OCI-LY7 (cell line): ENCODE data around the gene PTCH1.

Experiments used
- EZH2phosphoT487 ChIP-seq: fragments of 200-600 bp; sonication (generic); IDR thresholded peaks from 2 replicates; pipeline ENCODE4 v1.6.1; 2018; ENCODE audit warnings: low read depth, borderline replicate concordance, mild to moderate bottlenecking, mixed run types, antibody characterized with exemption, low read length, moderate library complexity, mixed read lengths
- TF ChIP-seq, protein P1 (sequence below): fragments of 200-600 bp; sonication (generic); conservative IDR thresholded peaks from 2 replicates; pipeline ENCODE4 v1.5.1; 2014; ENCODE audit warnings: mild to moderate bottlenecking, antibody characterized with exemption, low read length, moderate library complexity, mixed read lengths

DNA sequence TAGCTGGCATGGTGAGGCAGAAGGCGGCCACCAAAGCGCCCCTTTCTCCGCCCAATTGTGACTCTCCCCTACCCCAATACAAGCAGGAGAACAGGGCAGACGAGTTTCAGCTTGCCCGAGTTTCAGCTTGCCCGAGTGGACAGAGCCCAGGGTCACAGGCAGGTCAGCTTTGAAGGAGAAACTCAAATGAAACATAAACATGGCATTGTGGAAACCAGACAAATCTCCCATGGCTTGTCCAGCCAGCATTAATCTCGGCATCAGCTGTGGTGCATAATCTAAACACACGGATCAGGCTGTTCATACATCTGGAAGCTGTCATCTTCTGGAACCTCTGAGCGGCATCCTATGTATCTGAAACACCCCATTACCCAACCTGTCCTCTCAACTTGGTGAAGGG is 16.9 kb downstream of the PTCH1 start:
- TF ChIP-seq, protein P1, sequence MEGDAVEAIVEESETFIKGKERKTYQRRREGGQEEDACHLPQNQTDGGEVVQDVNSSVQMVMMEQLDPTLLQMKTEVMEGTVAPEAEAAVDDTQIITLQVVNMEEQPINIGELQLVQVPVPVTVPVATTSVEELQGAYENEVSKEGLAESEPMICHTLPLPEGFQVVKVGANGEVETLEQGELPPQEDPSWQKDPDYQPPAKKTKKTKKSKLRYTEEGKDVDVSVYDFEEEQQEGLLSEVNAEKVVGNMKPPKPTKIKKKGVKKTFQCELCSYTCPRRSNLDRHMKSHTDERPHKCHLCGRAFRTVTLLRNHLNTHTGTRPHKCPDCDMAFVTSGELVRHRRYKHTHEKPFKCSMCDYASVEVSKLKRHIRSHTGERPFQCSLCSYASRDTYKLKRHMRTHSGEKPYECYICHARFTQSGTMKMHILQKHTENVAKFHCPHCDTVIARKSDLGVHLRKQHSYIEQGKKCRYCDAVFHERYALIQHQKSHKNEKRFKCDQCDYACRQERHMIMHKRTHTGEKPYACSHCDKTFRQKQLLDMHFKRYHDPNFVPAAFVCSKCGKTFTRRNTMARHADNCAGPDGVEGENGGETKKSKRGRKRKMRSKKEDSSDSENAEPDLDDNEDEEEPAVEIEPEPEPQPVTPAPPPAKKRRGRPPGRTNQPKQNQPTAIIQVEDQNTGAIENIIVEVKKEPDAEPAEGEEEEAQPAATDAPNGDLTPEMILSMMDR: no peak
- no peak for TF ChIP-seq EZH2phosphoT487
